ENCODE measurements around the gene USP32. TPM values are rescaled to one million over a fixed set of nuclear protein-coding genes. Genes with fewer than 3 reads are reported as not detected.

The USP32 gene
- total RNA-seq, 1 donor from 2014 or later: 37.4 TPM

GRCh38 chr17:60253048-60253447 is 138.9 kb downstream of the USP32 start:
- no peak for DNase-seq (ENCODE audit: low spot score)
- H3K27ac Mint-ChIP-seq (ENCODE audit: unreplicated experiment): no peak overlapping the region
- peaks cover 10% of the 10 kb centered on the region for H3K36me3 Mint-ChIP-seq (ENCODE audit: low read depth, unreplicated experiment)
- H3K4me3 Mint-ChIP-seq (ENCODE audit: unreplicated experiment): no peak overlapping the region
- H3K27me3 Mint-ChIP-seq (ENCODE audit: unreplicated experiment): peaks cover 1% of the 10 kb centered on the region
- no peaks in the 10 kb centered on the region for H3K4me1 Mint-ChIP-seq (ENCODE audit: unreplicated experiment)
- no peak for TF ChIP-seq CTCF (IDR thresholded peaks at IDR 0.05; ENCODE audit: unreplicated experiment)
- H3K9me3 Mint-ChIP-seq (ENCODE audit: unreplicated experiment): no peaks in the 10 kb centered on the region

- H3K36me3 Mint-ChIP-seq (ENCODE audit: low read depth, unreplicated experiment): peaks cover 15% of the 10 kb centered on the region
- TF ChIP-seq CTCF (IDR thresholded peaks at IDR 0.05; ENCODE audit: unreplicated experiment): no peak
- no peak overlapping the region for H3K4me3 Mint-ChIP-seq (ENCODE audit: unreplicated experiment)
Observed at GRCh38 chr17:60252459-60252858, 139.5 kb downstream of the USP32 start.

GRCh38 chr17:60249290-60249826 is 142.6 kb downstream of the USP32 start:
- no peaks in the 10 kb centered on the region for H3K27me3 Mint-ChIP-seq (ENCODE audit: unreplicated experiment)
- no peak overlapping the region for H3K4me3 Mint-ChIP-seq (ENCODE audit: unreplicated experiment)
- H3K4me1 Mint-ChIP-seq (ENCODE audit: unreplicated experiment): no peaks in the 10 kb centered on the region
- DNase-seq (ENCODE audit: low spot score): no peak
- H3K27ac Mint-ChIP-seq (ENCODE audit: unreplicated experiment): peak overlapping the region; percentile 45
- no peaks in the 10 kb centered on the region for H3K9me3 Mint-ChIP-seq (ENCODE audit: unreplicated experiment)
- peaks cover 22% of the 10 kb centered on the region for H3K36me3 Mint-ChIP-seq (ENCODE audit: low read depth, unreplicated experiment)
- TF ChIP-seq CTCF (IDR thresholded peaks at IDR 0.05; ENCODE audit: unreplicated experiment): no peak

More at GRCh38 chr17:60252459-60252858, 139.5 kb downstream of the USP32 start:
- H3K9me3 Mint-ChIP-seq (ENCODE audit: unreplicated experiment): no peaks in the 10 kb centered on the region
- no peaks in the 10 kb centered on the region for H3K4me1 Mint-ChIP-seq (ENCODE audit: unreplicated experiment)
- H3K27ac Mint-ChIP-seq (ENCODE audit: unreplicated experiment): no peak overlapping the region
- H3K27me3 Mint-ChIP-seq (ENCODE audit: unreplicated experiment): peaks cover 1% of the 10 kb centered on the region
- DNase-seq (ENCODE audit: low spot score): no peak

- TF ChIP-seq CTCF (IDR thresholded peaks at IDR 0.05; ENCODE audit: unreplicated experiment): no peak
- H3K4me1 Mint-ChIP-seq (ENCODE audit: unreplicated experiment): no peaks in the 10 kb centered on the region
- H3K4me3 Mint-ChIP-seq (ENCODE audit: unreplicated experiment): no peak overlapping the region
- DNase-seq (ENCODE audit: low spot score): no peak
- peak overlapping the region; percentile 30 for H3K27ac Mint-ChIP-seq (ENCODE audit: unreplicated experiment)
- H3K27me3 Mint-ChIP-seq (ENCODE audit: unreplicated experiment): no peaks in the 10 kb centered on the region
- H3K9me3 Mint-ChIP-seq (ENCODE audit: unreplicated experiment): no peaks in the 10 kb centered on the region
- H3K36me3 Mint-ChIP-seq (ENCODE audit: low read depth, unreplicated experiment): peaks cover 22% of the 10 kb centered on the region
Observed at GRCh38 chr17:60248618-60249289, 143.2 kb downstream of the USP32 start.

- H3K4me3 Mint-ChIP-seq (ENCODE audit: unreplicated experiment): peak overlapping the region; percentile 54
- H3K9me3 Mint-ChIP-seq (ENCODE audit: unreplicated experiment): no peaks in the 10 kb centered on the region
- TF ChIP-seq CTCF (IDR thresholded peaks at IDR 0.05; ENCODE audit: unreplicated experiment): no peak
- no peaks in the 10 kb centered on the region for H3K27me3 Mint-ChIP-seq (ENCODE audit: unreplicated experiment)
- DNase-seq (ENCODE audit: low spot score): no peak
- no peaks in the 10 kb centered on the region for H3K4me1 Mint-ChIP-seq (ENCODE audit: unreplicated experiment)
- H3K36me3 Mint-ChIP-seq (ENCODE audit: low read depth, unreplicated experiment): peaks cover 22% of the 10 kb centered on the region
- no peak overlapping the region for H3K27ac Mint-ChIP-seq (ENCODE audit: unreplicated experiment)
Observed at GRCh38 chr17:60247836-60248461, 144.0 kb downstream of the USP32 start.
